Tibial nerve (tissue), 4 donors: ENCODE data around the gene RTN3.

Experiments
- EP300 ChIP-seq, 2 donors: sonication (generic); formaldehyde crosslinking; IDR thresholded peaks; one replicate each; pipeline ENCODE4 v1.6.1; 2017; ENCODE audit warnings: antibody characterized with exemption in 2 of 2, mild to moderate bottlenecking in 1 of 2
- POLR2A ChIP-seq, 2 donors: fragments of 450-650 bp; IDR thresholded peaks; one replicate each; pipeline ENCODE4 v1.6.1; 2017; ENCODE audit warnings: antibody characterized with exemption in 2 of 2, mild to moderate bottlenecking in 2 of 2, moderate library complexity in 2 of 2
- TF ChIP-seq, protein P1 (sequence below), 5 experiments: fragments of 200-600 bp in 3 of 5; fragments of 450-650 bp in 2 of 5; sonication (generic) in 3 of 5; IDR thresholded peaks; one replicate each; pipeline ENCODE4 v1.5.1; 2016 to 2019; ENCODE audit warnings: antibody characterized with exemption in 5 of 5, mild to moderate bottlenecking in 3 of 5, moderate library complexity in 2 of 5

DNA sequence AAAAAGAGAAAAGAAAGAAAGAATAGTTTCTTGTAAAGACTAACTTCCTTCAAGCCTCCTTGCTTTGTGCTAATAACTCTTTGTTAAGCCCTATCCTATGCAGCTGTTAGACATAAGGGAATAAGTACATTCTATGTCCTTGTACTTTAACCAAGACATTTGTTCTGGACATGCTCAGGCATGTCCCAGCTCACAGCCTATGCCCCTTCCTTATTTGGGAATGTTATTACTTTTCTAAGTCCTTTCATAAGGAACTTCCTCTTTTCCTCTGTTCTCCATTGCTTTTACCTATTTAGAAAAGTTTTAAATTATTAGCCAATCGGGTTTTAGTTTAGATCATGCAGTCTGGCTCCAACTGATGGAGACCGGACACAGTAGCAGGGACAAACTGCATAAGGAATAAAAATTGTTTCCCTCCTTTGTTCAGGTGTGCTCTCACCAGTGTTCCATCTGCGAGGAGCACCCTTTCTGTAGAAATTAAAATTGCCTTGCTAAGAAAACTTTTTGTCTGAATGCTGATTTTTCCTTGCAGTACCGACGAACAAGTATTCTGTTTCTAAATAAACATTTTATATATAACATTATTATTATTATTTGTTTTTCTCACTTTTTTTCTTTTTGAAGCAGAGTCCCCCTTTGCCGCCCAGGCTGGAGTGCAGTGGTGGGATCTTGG lies 110.3 kb downstream of the RTN3 start:
- TF ChIP-seq, protein P1, sequence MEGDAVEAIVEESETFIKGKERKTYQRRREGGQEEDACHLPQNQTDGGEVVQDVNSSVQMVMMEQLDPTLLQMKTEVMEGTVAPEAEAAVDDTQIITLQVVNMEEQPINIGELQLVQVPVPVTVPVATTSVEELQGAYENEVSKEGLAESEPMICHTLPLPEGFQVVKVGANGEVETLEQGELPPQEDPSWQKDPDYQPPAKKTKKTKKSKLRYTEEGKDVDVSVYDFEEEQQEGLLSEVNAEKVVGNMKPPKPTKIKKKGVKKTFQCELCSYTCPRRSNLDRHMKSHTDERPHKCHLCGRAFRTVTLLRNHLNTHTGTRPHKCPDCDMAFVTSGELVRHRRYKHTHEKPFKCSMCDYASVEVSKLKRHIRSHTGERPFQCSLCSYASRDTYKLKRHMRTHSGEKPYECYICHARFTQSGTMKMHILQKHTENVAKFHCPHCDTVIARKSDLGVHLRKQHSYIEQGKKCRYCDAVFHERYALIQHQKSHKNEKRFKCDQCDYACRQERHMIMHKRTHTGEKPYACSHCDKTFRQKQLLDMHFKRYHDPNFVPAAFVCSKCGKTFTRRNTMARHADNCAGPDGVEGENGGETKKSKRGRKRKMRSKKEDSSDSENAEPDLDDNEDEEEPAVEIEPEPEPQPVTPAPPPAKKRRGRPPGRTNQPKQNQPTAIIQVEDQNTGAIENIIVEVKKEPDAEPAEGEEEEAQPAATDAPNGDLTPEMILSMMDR (IDR thresholded peaks at IDR 0.05): no peak
- TF ChIP-seq POLR2A (IDR thresholded peaks at IDR 0.05): no peak
- no peak for TF ChIP-seq EP300 (IDR thresholded peaks at IDR 0.05)
